Activated naive CD4-positive, alpha-beta T cell treated with anti-CD3 and anti-CD28 coated beads for 36 hours (primary cell): ENCODE results near the gene KRT35. TPM values are rescaled to one million over a fixed set of nuclear protein-coding genes. Genes with fewer than 3 reads are reported as not detected.

Source experiments
- CTCF ChIA-PET: fragments of 350-600 bp; sonication (Branson Sonifier 250); formaldehyde crosslinking; loops from one replicate; lab custom pipeline; 2021; ENCODE audit warnings: antibody characterized with exemption; lab: Charles Lee
- DNase-seq: peaks from one replicate; pipeline ENCODE4 v3.0.0-alpha.2; 2020
- H3K27ac Mint-ChIP-seq: one replicate; pipeline ENCODE4 v1.8.0; 2021; ENCODE audit warnings: mild to moderate bottlenecking, mixed read lengths
- H3K27me3 Mint-ChIP-seq: one replicate; pipeline ENCODE4 v1.8.0; 2021; ENCODE audit warnings: low read depth, mixed read lengths
- H3K36me3 Mint-ChIP-seq: one replicate; pipeline ENCODE4 v1.8.0; 2021; ENCODE audit warnings: low read depth, mixed read lengths
- H3K4me1 Mint-ChIP-seq: one replicate; pipeline ENCODE4 v1.8.0; 2021; ENCODE audit warnings: low read depth, mixed read lengths
- H3K4me3 Mint-ChIP-seq: one replicate; pipeline ENCODE4 v1.8.0; 2021; ENCODE audit warnings: mild to moderate bottlenecking, moderate library complexity, mixed read lengths
- H3K9me3 Mint-ChIP-seq: one replicate; pipeline ENCODE4 v1.8.0; 2021; ENCODE audit warnings: mixed read lengths
- intact Hi-C: fragments of 100-400 bp; cut with micrococcal nuclease; formaldehyde crosslinking; loops from one replicate; pipeline ENCODE4 v1.15.1; 2023
- total RNA-seq, 2 experiments: library from RNA; stranded (reverse); gene quantifications; one replicate each; pipeline ENCODE4 v1.2.3, GENCODE V29; 2021

KRT35 gene
- total RNA-seq, 2 experiments from 2014 or later, result not detected

DNA sequence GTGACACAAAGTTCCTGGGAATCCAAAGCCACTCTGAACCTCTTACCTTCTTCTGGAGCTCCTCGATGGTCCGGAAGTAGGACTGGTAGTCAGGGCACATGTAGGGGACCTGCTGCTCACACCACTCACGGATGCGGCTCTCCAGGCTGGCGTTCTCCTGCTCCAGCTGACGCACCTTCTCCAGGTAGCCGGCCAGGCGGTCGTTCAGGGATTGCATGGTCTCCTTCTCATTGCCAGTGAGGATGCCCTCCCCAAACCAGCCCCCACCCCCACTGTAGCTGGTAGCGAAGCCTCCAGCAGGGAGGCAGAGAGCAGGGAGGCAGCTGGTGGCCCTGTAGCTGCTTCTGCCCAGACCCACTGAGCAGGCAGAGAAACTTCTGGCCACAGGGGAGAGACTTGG, 370 bp downstream of the KRT35 start:
- intact Hi-C loops, result no loop called here
- CTCF ChIA-PET, result interaction anchor here (0.6 kb wide), 1 partner anchor 163 kb away, joined by 3 read pairs; no protein-coding TSS in a partner anchor
- Mint-ChIP-seq H3K9me3 (no peaks in the 10 kb centered on the region), H3K4me1 (no peaks in the 10 kb centered on the region), H3K4me3 (no peak overlapping the region), H3K36me3 (no peaks in the 10 kb centered on the region), H3K27me3 (no peaks in the 10 kb centered on the region), H3K27ac (no peak overlapping the region)
- no peak for DNase-seq

DNA sequence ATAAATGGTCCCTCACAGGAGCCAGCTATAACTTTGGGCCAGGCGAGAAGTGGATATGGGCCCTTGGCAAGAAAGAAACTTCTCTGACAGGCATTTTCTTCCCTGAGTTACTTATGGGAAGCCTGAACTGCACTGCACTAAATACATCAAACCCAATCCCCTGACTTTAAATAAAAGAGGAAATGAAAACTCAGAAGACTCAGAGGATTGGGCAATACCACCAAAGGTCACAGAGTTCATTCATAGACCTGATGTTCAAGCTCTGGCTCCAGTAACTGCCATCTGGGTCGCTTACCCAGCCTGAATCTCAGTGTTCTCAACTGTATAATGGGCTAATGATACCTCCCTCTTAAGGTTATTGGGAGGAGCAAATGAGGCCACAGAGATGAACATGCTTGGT, 815 bp downstream of the KRT35 start:
- no peak for DNase-seq
- CTCF ChIA-PET, result interaction anchor here (1.1 to 1.4 kb wide), 2 partner anchors 16 to 69 kb away, joined by 3 to 4 read pairs; no protein-coding TSS in a partner anchor
- Mint-ChIP-seq H3K4me3 (no peak overlapping the region), H3K27ac (no peak overlapping the region), H3K27me3 (no peaks in the 10 kb centered on the region), H3K4me1 (no peaks in the 10 kb centered on the region), H3K9me3 (no peaks in the 10 kb centered on the region), H3K36me3 (no peaks in the 10 kb centered on the region)
- intact Hi-C loops, result no loop called here

- intact Hi-C loops, result no loop called here
- H3K27ac Mint-ChIP-seq, result no peak overlapping the region
- H3K4me1 Mint-ChIP-seq, result no peaks in the 10 kb centered on the region
- no peaks in the 10 kb centered on the region for H3K36me3 Mint-ChIP-seq
- H3K9me3 Mint-ChIP-seq, result no peaks in the 10 kb centered on the region
- no peak for DNase-seq
- no peak overlapping the region for H3K4me3 Mint-ChIP-seq
- H3K27me3 Mint-ChIP-seq, result no peaks in the 10 kb centered on the region
- CTCF ChIA-PET, result interaction anchor here (1.0 kb wide), 1 partner anchor 71 kb away, joined by 5 read pairs; no protein-coding TSS in a partner anchor
Observed at GRCh38 chr17:41478237-41478636, 2.7 kb downstream of the KRT35 start.

DNA sequence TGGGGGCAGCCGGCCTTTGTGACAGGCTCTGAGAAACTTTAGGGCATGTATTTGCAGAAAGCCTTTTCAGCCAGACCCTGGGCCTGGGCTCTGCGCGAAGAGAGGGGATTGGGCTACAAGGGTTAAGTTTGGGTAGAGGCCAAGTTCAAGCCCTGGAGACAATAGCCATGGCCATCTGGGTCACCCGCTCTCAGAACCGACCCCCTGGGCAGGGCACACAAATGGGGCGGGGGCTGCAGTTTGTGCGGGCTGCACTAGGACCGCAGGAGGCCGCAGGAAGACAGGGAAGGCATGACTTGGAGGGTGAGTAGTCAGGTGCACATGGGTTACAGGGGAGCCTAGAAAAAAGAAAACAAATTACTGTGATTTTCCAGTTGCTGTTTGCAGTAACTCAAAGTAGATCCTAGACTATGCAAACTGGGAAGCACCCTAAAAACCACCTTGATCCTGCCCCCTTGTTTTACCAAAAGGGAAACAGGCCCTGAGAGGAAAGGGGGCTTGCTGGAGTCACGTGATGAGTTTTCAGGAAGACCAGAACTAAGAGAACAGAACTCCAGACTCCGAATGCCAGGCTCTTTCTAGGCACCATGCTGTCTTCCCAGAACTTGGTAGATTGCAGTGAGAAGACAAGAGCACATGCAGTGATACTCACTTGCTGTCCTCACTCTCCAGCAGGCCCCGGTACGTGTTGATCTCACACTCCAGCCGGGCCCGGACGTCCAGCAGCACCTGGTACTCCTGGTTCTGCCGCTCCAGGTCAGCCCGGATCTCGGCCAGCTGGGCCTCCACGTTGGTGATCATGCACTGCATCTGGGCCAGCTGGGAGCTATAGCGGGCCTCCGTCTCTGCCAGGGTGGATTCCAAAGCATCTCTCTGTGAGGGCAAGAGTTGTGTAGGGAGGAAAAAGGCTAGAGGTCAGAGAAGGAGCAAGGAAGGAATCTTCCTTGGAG, 3.8 kb downstream of the KRT35 start:
- CTCF ChIA-PET, result interaction anchor here (1.0 kb wide), 1 partner anchor 72 kb away, joined by 5 read pairs; no protein-coding TSS in a partner anchor
- no peak for DNase-seq
- no peaks in the 10 kb centered on the region for H3K27me3 Mint-ChIP-seq

DNA sequence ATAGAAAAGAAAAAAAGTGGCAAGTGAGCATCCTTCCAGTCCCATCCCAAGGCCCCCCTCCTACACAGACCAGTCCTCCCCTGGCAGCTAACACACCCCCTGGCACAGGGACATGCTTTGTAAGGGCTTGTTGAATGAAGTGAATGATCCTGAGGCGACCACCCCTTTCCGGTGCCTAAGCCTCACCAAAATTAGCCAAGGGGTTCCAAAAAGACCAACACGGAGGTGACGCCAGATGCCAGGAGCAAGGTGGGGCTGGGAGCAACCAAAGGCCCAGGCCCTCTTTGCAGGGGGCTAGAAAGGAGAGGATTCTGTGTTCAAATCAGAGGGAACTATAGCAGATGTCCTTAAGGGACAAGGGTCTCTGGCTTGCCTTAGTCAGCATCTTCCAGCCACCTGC, 5.5 kb downstream of the KRT35 start:
- intact Hi-C loops, result no loop called here
- no peak overlapping the region for H3K27ac Mint-ChIP-seq

More for the DNA sequence above, 3.8 kb downstream of the KRT35 start:
- Mint-ChIP-seq H3K4me3 (no peak overlapping the region), H3K9me3 (peaks cover 2% of the 10 kb centered on the region), H3K4me1 (no peaks in the 10 kb centered on the region), H3K36me3 (no peaks in the 10 kb centered on the region), H3K27ac (no peak overlapping the region)
- intact Hi-C loops, result no loop called here

DNA sequence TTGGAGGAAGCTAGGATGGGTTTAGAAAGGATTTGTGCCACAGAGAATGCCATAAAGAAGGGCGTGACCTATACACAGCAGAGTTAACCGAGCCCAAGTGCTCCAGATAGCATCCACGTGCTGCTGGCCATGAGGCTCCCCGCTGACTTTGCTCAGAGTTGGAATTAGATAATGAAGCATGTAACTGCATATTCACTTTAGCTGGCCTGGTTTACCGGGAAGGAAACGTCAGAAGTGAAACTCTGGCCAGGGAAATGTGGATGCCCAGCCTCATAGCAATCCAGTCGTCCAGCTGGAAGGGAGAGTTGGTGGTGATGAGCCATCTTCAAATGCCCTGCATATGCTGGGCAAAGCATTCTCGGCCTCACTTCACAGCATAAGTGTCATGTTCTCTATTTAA, 6.1 kb downstream of the KRT35 start:
- Mint-ChIP-seq H3K4me1 (no peaks in the 10 kb centered on the region), H3K4me3 (no peak overlapping the region), H3K27ac (no peak overlapping the region), H3K36me3 (no peaks in the 10 kb centered on the region), H3K27me3 (no peaks in the 10 kb centered on the region), H3K9me3 (peaks cover 4% of the 10 kb centered on the region)
- no peak for DNase-seq
- CTCF ChIA-PET, result interaction anchor here (0.5 to 1.0 kb wide), 2 partner anchors 173 to 709 kb away, joined by 3 to 4 read pairs; no protein-coding TSS in a partner anchor
- intact Hi-C loops, result no loop called here

More for the DNA sequence above, 5.5 kb downstream of the KRT35 start:
- CTCF ChIA-PET, result interaction anchor here (0.5 to 1.0 kb wide), 2 partner anchors 173 to 710 kb away, joined by 3 to 4 read pairs; no protein-coding TSS in a partner anchor
- H3K9me3 Mint-ChIP-seq, result peaks cover 4% of the 10 kb centered on the region
- no peaks in the 10 kb centered on the region for H3K4me1 Mint-ChIP-seq
- no peak for DNase-seq
- no peaks in the 10 kb centered on the region for H3K36me3 Mint-ChIP-seq
- H3K27me3 Mint-ChIP-seq, result no peaks in the 10 kb centered on the region
- no peak overlapping the region for H3K4me3 Mint-ChIP-seq

- Mint-ChIP-seq H3K4me3 (no peak overlapping the region), H3K9me3 (peaks cover 4% of the 10 kb centered on the region), H3K4me1 (no peaks in the 10 kb centered on the region), H3K36me3 (no peaks in the 10 kb centered on the region), H3K27ac (no peak overlapping the region), H3K27me3 (no peaks in the 10 kb centered on the region)
- DNase-seq, result no peak
- CTCF ChIA-PET, result interaction anchor here (0.5 to 0.6 kb wide), 2 partner anchors 501 to 613 kb away, joined by 3 to 5 read pairs; no protein-coding TSS in a partner anchor
- intact Hi-C loops, result no loop called here
Observed at GRCh38 chr17:41468346-41468745, 12.6 kb downstream of the KRT35 start.

DNA sequence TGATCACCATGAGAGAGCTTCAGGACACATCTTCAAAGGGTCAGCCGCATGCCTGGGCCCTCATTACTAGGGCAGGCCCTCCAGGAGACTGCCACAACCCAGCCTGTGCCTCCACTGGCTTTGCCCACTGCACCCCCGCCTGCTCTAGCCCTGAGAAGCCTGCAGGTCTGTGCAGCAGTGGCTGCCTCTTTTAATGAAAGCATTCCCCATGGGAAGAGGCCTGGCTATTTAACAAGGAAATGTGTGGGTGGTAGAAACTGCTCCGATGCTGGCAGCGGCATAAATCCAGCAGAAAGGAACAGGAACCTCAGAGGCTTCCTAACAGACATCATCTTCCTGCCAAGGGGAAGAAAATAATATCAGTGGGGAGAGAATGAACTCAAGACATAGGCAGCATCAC, 13.4 kb downstream of the KRT35 start:
- no peak overlapping the region for H3K4me3 Mint-ChIP-seq
- intact Hi-C loops, result no loop called here
- DNase-seq, result no peak
- no peaks in the 10 kb centered on the region for H3K36me3 Mint-ChIP-seq
- H3K9me3 Mint-ChIP-seq, result peaks cover 3% of the 10 kb centered on the region
- no peak overlapping the region for H3K27ac Mint-ChIP-seq
- CTCF ChIA-PET, result no interaction called here
- H3K27me3 Mint-ChIP-seq, result no peaks in the 10 kb centered on the region
- no peaks in the 10 kb centered on the region for H3K4me1 Mint-ChIP-seq

DNA sequence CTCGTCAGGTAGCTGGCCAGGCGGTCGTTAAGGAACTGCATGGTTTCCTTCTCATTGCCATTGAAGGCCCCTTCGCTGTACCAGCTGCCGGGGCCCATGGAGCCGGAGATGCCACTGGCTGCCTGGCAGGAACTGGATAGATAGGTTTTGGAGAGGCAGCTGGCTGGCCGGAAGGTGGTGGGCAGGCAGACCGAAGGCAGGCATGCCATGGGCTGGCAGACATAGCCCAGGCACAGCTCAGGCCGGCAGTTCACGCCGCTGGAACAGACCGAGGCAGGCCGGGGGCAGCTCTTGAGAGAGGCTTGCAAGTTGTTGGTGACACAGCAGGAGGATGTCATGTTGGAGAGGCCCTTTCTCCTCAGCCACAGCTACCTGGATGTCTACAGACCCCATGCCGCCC, 14.0 kb downstream of the KRT35 start, which contains the start of gene KRT32:
Gene KRT32, minus strand, starts transcription at position 399 of the 400 bp plus-strand sequence. Its CDS starts 61 bp downstream, at position 338.
- Mint-ChIP-seq H3K4me3 (no peak within 1 kb of the TSS), H3K4me1 (no peaks in the 10 kb centered on the region), H3K36me3 (no peaks in the 10 kb centered on the region), H3K9me3 (peaks cover 3% of the 10 kb centered on the region), H3K27me3 (no peaks in the 10 kb centered on the region), H3K27ac (no peak within 1 kb of the TSS)
- CTCF ChIA-PET, result interaction anchor here (0.5 kb wide), 1 partner anchor 36 kb away, joined by 4 read pairs; no protein-coding TSS in a partner anchor
- intact Hi-C loops, result no loop called here
- no peak for DNase-seq

DNA sequence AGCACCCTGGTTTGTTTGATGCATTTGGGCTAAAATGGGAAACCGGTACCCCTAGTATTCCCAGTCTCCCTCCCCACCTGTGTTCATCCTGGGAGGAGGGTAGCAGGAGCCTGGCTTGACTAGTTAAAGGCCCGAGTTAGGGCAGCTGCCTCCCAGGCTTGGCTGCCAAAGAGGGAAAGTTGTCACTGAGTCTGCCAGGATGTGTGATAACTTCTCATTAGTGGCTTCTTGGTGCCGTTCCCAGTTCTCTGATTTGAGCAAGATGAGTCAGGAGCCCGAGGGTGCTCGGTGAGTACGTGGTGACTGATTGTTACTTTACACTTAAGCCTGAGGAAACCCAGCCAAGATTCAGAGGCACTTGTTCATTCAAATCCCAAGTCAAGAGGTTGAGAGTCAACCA, 16.3 kb downstream of the KRT35 start:
- no peak overlapping the region for H3K4me3 Mint-ChIP-seq
- no peak for DNase-seq
- CTCF ChIA-PET, result no interaction called here
- no peaks in the 10 kb centered on the region for H3K27me3 Mint-ChIP-seq
- no peaks in the 10 kb centered on the region for H3K9me3 Mint-ChIP-seq
- no peaks in the 10 kb centered on the region for H3K4me1 Mint-ChIP-seq
- intact Hi-C loops, result no loop called here
- H3K36me3 Mint-ChIP-seq, result no peaks in the 10 kb centered on the region
- H3K27ac Mint-ChIP-seq, result no peak overlapping the region

DNA sequence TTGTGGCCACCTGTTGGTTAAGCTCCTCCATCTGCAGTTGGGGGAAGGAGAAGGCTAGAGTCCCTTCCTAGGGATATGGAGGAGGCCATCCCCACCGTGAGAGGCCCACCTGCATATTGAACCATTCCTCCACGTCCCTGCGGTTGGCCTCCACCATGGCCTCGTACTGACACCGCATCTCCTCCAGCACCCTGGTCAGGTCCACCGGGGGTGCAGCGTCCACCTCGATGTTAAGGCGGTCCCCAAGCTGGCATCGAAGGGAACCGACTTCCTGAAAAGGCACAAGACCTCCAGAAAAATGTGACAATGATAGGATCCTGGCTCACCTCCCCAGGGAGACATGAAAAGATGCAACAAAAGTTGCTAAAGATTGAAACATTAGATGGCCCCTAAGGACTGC, 16.8 kb downstream of the KRT35 start:
- H3K9me3 Mint-ChIP-seq, result no peaks in the 10 kb centered on the region
- H3K36me3 Mint-ChIP-seq, result no peaks in the 10 kb centered on the region
- DNase-seq, result no peak
- H3K27ac Mint-ChIP-seq, result no peak overlapping the region
- H3K4me1 Mint-ChIP-seq, result no peaks in the 10 kb centered on the region
- H3K27me3 Mint-ChIP-seq, result no peaks in the 10 kb centered on the region
- CTCF ChIA-PET, result interaction anchor here (0.8 kb wide), 1 partner anchor 27 kb away, joined by 3 read pairs; no protein-coding TSS in a partner anchor
- no peak overlapping the region for H3K4me3 Mint-ChIP-seq
- intact Hi-C loops, result no loop called here

- CTCF ChIA-PET, result interaction anchor here (0.8 kb wide), 1 partner anchor 27 kb away, joined by 3 read pairs; no protein-coding TSS in a partner anchor
- H3K27me3 Mint-ChIP-seq, result no peaks in the 10 kb centered on the region
- H3K9me3 Mint-ChIP-seq, result no peaks in the 10 kb centered on the region
- no peak for DNase-seq
- H3K36me3 Mint-ChIP-seq, result no peaks in the 10 kb centered on the region
- intact Hi-C loops, result no loop called here
- no peak overlapping the region for H3K4me3 Mint-ChIP-seq
- no peak overlapping the region for H3K27ac Mint-ChIP-seq
- no peaks in the 10 kb centered on the region for H3K4me1 Mint-ChIP-seq
Observed at GRCh38 chr17:41463746-41464145, 17.2 kb downstream of the KRT35 start.
